NB4 (cell line): Measurements from ENCODE around the gene LGALS3.

Experiments used
- CTCF ChIP-seq: IDR thresholded peaks from one replicate; pipeline ENCODE4 v1.5.1; 2012; ENCODE audit warnings: low read depth, low read length
- MYC ChIP-seq: IDR thresholded peaks from 2 replicates; pipeline ENCODE4 v1.6.1; 2011; ENCODE audit warnings: low read depth, low read length
- POLR2A ChIP-seq: IDR thresholded peaks from 2 replicates; pipeline ENCODE4 v1.6.1; 2011; ENCODE audit warnings: mild to moderate bottlenecking; ENCODE audit not compliant: insufficient read length; ENCODE audit errors: extremely low read depth
- TF ChIP-seq, protein P1 (sequence below): IDR thresholded peaks from 2 replicates; pipeline ENCODE4 v1.6.1; 2011; ENCODE audit warnings: low read depth, low read length

- no peak for TF ChIP-seq CTCF
- TF ChIP-seq, protein P1, sequence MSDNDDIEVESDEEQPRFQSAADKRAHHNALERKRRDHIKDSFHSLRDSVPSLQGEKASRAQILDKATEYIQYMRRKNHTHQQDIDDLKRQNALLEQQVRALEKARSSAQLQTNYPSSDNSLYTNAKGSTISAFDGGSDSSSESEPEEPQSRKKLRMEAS = no peak
- no peak for TF ChIP-seq POLR2A
- no peak for TF ChIP-seq MYC
These were observed 27.4 kb upstream of the LGALS3 start for GRCh38 chr14:55101698-55102097.
